Vagina (tissue), 2 donors: ENCODE results near the gene SUMF1. TPM values are rescaled to one million over a fixed set of nuclear protein-coding genes. Genes with fewer than 3 reads are reported as not detected.

Experiments
- DNase-seq, 2 donors: peaks; one replicate each; pipeline ENCODE4 v3.0.0-alpha.2; 2017; ENCODE audit errors: extremely low spot score in 2 of 2
- H3K27ac ChIP-seq: fragments of 200-600 bp; sonication (generic); one replicate; pipeline ENCODE4 v1.5.1; 2019
- H3K27me3 ChIP-seq: fragments of 200-600 bp; sonication (generic); one replicate; pipeline ENCODE4 v1.5.1; 2019
- H3K36me3 ChIP-seq, 2 donors: fragments of 200-600 bp; sonication (generic); one replicate each; pipeline ENCODE4 v1.5.1; 2017 to 2019
- H3K4me1 ChIP-seq: fragments of 200-600 bp; sonication (generic); one replicate; pipeline ENCODE4 v1.5.1; 2019
- H3K4me3 ChIP-seq, 2 donors: fragments of 200-600 bp; sonication (generic); 1 replicate in 1 of 2; 2 replicates in 1 of 2; pipeline ENCODE4 v1.5.1; 2016 to 2019
- H3K9me3 ChIP-seq: fragments of 200-600 bp; sonication (generic); one replicate; pipeline ENCODE4 v1.5.1; 2019
- POLR2A ChIP-seq, 2 donors: fragments of 450-650 bp; IDR thresholded peaks; one replicate each; pipeline ENCODE4 v1.6.1; 2017; ENCODE audit warnings: antibody characterized with exemption in 2 of 2, mild to moderate bottlenecking in 2 of 2, moderate library complexity in 2 of 2
- POLR2AphosphoS5 ChIP-seq, 2 donors: sonication (generic); formaldehyde crosslinking; IDR thresholded peaks; one replicate each; pipeline ENCODE4 v1.9.0; 2017; ENCODE audit warnings: antibody characterized with exemption in 2 of 2, mild to moderate bottlenecking in 2 of 2, low read depth in 1 of 2; ENCODE audit not compliant: insufficient read depth in 1 of 2
- intact Hi-C: fragments of 100-400 bp; cut with DNase I; formaldehyde crosslinking; loops from one replicate; pipeline ENCODE4 v1.15.1; 2023
- total RNA-seq: library from RNA; depleted of rRNA; stranded (reverse); fragments of >200 nt; gene quantifications from one replicate; pipeline ENCODE4 v1.2.3, GENCODE V29; 2016
- TF ChIP-seq, protein P1 (sequence below), 3 experiments: fragments of 450-650 bp in 2 of 3; fragments of 200-600 bp in 1 of 3; sonication (generic) in 1 of 3; IDR thresholded peaks; one replicate each; pipeline ENCODE4 v1.5.1; 2017 to 2019; ENCODE audit warnings: antibody characterized with exemption in 3 of 3, mild to moderate bottlenecking in 2 of 3, moderate library complexity in 2 of 3

SUMF1 gene
- total RNA-seq, 1 donor from 2014 or later, result 65.6 TPM

DNA sequence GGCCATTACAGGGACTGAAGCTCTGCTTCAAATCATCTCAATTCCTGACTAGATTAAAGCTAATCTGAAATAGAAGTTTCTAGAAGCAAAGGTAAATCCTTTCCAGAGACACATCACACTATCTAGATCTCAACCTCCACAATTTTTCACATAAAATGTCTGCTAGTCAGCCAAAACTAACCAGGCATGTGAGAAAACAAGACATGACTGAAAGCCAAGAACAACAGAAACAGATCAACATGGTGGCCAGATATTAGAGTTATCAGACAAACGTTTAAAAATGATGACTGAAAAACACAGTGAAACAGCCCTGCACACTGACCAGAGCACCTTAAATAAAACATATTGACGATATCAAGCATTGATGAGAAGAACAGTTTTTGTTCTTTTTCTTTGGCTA is 59.1 kb downstream of the SUMF1 start:
- intact Hi-C loops, result no loop called here
- Histone ChIP-seq H3K4me1 (no peaks in the 10 kb centered on the region), H3K36me3 (peaks cover 0 to 3% of the 10 kb centered on the region in 2 donors), H3K4me3 (no peak overlapping the region), H3K27ac (no peak overlapping the region), H3K27me3 (no peaks in the 10 kb centered on the region), H3K9me3 (no peaks in the 10 kb centered on the region)
- TF ChIP-seq POLR2AphosphoS5 (IDR thresholded peaks at IDR 0.05; ENCODE audit: insufficient read depth in 1 of 2, low read depth in 1 of 2), result no peak
- TF ChIP-seq, protein P1, sequence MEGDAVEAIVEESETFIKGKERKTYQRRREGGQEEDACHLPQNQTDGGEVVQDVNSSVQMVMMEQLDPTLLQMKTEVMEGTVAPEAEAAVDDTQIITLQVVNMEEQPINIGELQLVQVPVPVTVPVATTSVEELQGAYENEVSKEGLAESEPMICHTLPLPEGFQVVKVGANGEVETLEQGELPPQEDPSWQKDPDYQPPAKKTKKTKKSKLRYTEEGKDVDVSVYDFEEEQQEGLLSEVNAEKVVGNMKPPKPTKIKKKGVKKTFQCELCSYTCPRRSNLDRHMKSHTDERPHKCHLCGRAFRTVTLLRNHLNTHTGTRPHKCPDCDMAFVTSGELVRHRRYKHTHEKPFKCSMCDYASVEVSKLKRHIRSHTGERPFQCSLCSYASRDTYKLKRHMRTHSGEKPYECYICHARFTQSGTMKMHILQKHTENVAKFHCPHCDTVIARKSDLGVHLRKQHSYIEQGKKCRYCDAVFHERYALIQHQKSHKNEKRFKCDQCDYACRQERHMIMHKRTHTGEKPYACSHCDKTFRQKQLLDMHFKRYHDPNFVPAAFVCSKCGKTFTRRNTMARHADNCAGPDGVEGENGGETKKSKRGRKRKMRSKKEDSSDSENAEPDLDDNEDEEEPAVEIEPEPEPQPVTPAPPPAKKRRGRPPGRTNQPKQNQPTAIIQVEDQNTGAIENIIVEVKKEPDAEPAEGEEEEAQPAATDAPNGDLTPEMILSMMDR (IDR thresholded peaks at IDR 0.05), result no peak
- TF ChIP-seq POLR2A (IDR thresholded peaks at IDR 0.05), result no peak
- no peak for DNase-seq

- no peak for TF ChIP-seq POLR2AphosphoS5 (IDR thresholded peaks at IDR 0.05; ENCODE audit: insufficient read depth in 1 of 2, low read depth in 1 of 2)
- TF ChIP-seq POLR2A (IDR thresholded peaks at IDR 0.05), result no peak
- TF ChIP-seq, protein P1 (IDR thresholded peaks at IDR 0.05), result no peak
- intact Hi-C loops, result no loop called here
- H3K27me3 ChIP-seq, result no peaks in the 10 kb centered on the region
- no peak overlapping the region for H3K4me3 ChIP-seq
- no peak for DNase-seq
- no peaks in the 10 kb centered on the region for H3K4me1 ChIP-seq
- no peaks in the 10 kb centered on the region for H3K9me3 ChIP-seq
- peaks cover 0 to 3% of the 10 kb centered on the region in 2 donors for H3K36me3 ChIP-seq
- H3K27ac ChIP-seq, result no peak overlapping the region
Measured at GRCh38 chr3:4406746-4407568, 60.1 kb downstream of the SUMF1 start.

DNA sequence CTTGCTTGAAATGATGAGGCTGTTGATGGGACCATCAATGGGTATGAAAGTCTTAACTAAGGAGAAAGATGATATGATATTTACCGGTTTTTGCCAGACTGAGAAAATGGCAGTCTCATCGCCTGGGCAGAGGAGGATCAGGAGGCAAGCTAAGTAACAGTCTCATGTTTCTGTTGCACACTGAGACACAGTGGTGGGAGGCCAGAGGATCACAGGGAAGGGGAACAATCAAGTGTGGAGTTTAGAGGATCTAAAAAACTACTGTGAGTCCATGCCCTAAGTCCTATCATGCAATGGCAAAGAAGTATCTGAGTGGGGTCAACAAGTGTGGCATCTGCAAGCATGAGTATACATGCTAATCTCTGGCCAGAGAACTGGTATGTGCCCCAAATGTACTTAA is 62.2 kb downstream of the SUMF1 start:
- H3K36me3 ChIP-seq, result no peaks in the 10 kb centered on the region

GRCh38 chr3:4401441-4401840 is 65.6 kb downstream of the SUMF1 start:
- Histone ChIP-seq H3K9me3 (no peaks in the 10 kb centered on the region), H3K27me3 (no peaks in the 10 kb centered on the region), H3K4me3 (no peak overlapping the region), H3K36me3 (no peaks in the 10 kb centered on the region), H3K4me1 (no peaks in the 10 kb centered on the region), H3K27ac (no peak overlapping the region)
- no peak for DNase-seq
- intact Hi-C loops, result loop anchor here (5.0 kb wide), 1 partner anchor 1396 kb away; no protein-coding TSS in a partner anchor
- TF ChIP-seq, protein P1 (IDR thresholded peaks at IDR 0.05), result no peak
- no peak for TF ChIP-seq POLR2AphosphoS5 (IDR thresholded peaks at IDR 0.05; ENCODE audit: insufficient read depth in 1 of 2, low read depth in 1 of 2)
- no peak for TF ChIP-seq POLR2A (IDR thresholded peaks at IDR 0.05)

More for the DNA sequence above, 62.2 kb downstream of the SUMF1 start:
- no peak for TF ChIP-seq POLR2A (IDR thresholded peaks at IDR 0.05)
- TF ChIP-seq, protein P1 (IDR thresholded peaks at IDR 0.05), result no peak
- no peak for TF ChIP-seq POLR2AphosphoS5 (IDR thresholded peaks at IDR 0.05; ENCODE audit: insufficient read depth in 1 of 2, low read depth in 1 of 2)
- intact Hi-C loops, result loop anchor here (5.0 kb wide), 1 partner anchor 1392 kb away; no protein-coding TSS in a partner anchor
- no peaks in the 10 kb centered on the region for H3K4me1 ChIP-seq
- no peak overlapping the region for H3K27ac ChIP-seq
- no peak for DNase-seq
- H3K27me3 ChIP-seq, result no peaks in the 10 kb centered on the region
- H3K4me3 ChIP-seq, result no peak overlapping the region
- no peaks in the 10 kb centered on the region for H3K9me3 ChIP-seq

GRCh38 chr3:4399476-4399875 is 67.6 kb downstream of the SUMF1 start:
- intact Hi-C loops, result no loop called here
- no peak for TF ChIP-seq POLR2AphosphoS5 (IDR thresholded peaks at IDR 0.05; ENCODE audit: insufficient read depth in 1 of 2, low read depth in 1 of 2)
- TF ChIP-seq, protein P1 (IDR thresholded peaks at IDR 0.05), result no peak
- Histone ChIP-seq H3K9me3 (no peaks in the 10 kb centered on the region), H3K27ac (no peak overlapping the region), H3K36me3 (no peaks in the 10 kb centered on the region), H3K27me3 (no peaks in the 10 kb centered on the region), H3K4me3 (no peak overlapping the region), H3K4me1 (no peaks in the 10 kb centered on the region)
- DNase-seq, result no peak
